Endothelial cell of umbilical vein (primary cell): Measurements from ENCODE around the gene COL21A1. TPM values are rescaled to one million over a fixed set of nuclear protein-coding genes. Genes with fewer than 3 reads are reported as not detected.

Experiments used
- BruUV-seq: library from RNA; stranded (reverse); fragments of 400-500 nt; replicated peaks from 2 replicates; lab custom pipeline; 2021; lab: Mats Ljungman, UMichigan
- CTCF ChIA-PET: fragments of 300-600, 350-600 bp; sonication (Branson Sonifier 250); formaldehyde crosslinking; loops from one replicate; lab custom pipeline; 2021; ENCODE audit warnings: antibody characterized with exemption, inconsistent platforms; lab: Charles Lee
- POLR2A ChIA-PET: fragments of 300-600, 350-600 bp; sonication (Branson Sonifier 250); formaldehyde crosslinking; loops from one replicate; lab custom pipeline; 2021; ENCODE audit warnings: antibody characterized with exemption, inconsistent platforms; lab: Charles Lee
- DNase-seq: peaks from one replicate; pipeline ENCODE4 v3.0.0-alpha.2; 2011; ENCODE audit warnings: low read depth, low spot score
- FAIRE-seq: peaks from 2 replicates; lab custom pipeline; 2011; peaks lifted over from hg19 to GRCh38; lab: Jason Lieb, UNC
- H2AFZ ChIP-seq: 2 replicates; pipeline ENCODE4 v1.6.0; 2012; ENCODE audit warnings: low read depth, low read length, control low read depth, inconsistent platforms
- H3K27ac ChIP-seq: 2 replicates; pipeline ENCODE4 v1.5.1; 2011; ENCODE audit warnings: low read depth, mild to moderate bottlenecking, control low read depth, low read length, moderate library complexity; ENCODE audit not compliant: insufficient read depth
- H3K27me3 ChIP-seq, 2 experiments: 2 replicates each; pipeline versions ENCODE4 v1.6.0 to v1.6.1; 2011; ENCODE audit warnings: low read length in 2 of 2, mixed read lengths in 1 of 2; ENCODE audit not compliant: control insufficient read depth in 2 of 2, insufficient read depth in 2 of 2
- H3K36me3 ChIP-seq, 2 experiments: 2 replicates in 1 of 2; 3 replicates in 1 of 2; pipeline ENCODE4 v1.5.1; 2011; ENCODE audit warnings: low read length in 2 of 2, mild to moderate bottlenecking in 1 of 2, moderate library complexity in 1 of 2; ENCODE audit not compliant: control insufficient read depth in 2 of 2, insufficient read depth in 2 of 2; ENCODE audit errors: extremely low read depth in 1 of 2
- H3K4me1 ChIP-seq: 3 replicates; pipeline ENCODE4 v1.5.1; 2011; ENCODE audit warnings: mild to moderate bottlenecking, low read length; ENCODE audit not compliant: control insufficient read depth, insufficient read depth; ENCODE audit errors: extremely low read depth
- H3K4me2 ChIP-seq: 2 replicates; pipeline ENCODE4 v1.6.1; 2011; ENCODE audit warnings: low read length, control low read depth, mixed read lengths; ENCODE audit not compliant: insufficient read depth
- H3K4me3 ChIP-seq, 3 experiments: fragments of 200-600 bp in 1 of 3; sonication (generic), shearing (Covaris generic) in 1 of 3; replicated peaks in 1 of 3; 2 replicates each; pipeline ENCODE4 v1.5.1; 2011 to 2016; ENCODE audit warnings: control low read depth in 3 of 3, low read length in 3 of 3, mild to moderate bottlenecking in 2 of 3, inconsistent platforms in 1 of 3, low read depth in 1 of 3, moderate library complexity in 1 of 3; ENCODE audit not compliant: insufficient read depth in 1 of 3
- H3K79me2 ChIP-seq: 2 replicates; pipeline ENCODE4 v1.6.0; 2012; ENCODE audit warnings: low read length, inconsistent platforms; ENCODE audit not compliant: control insufficient read depth, insufficient read depth
- H3K9ac ChIP-seq: replicated peaks from 2 replicates; pipeline ENCODE3; 2011; ENCODE audit warnings: low read length, control low read depth; ENCODE audit not compliant: insufficient read depth; ENCODE audit errors: extremely low read depth
- H3K9me1 ChIP-seq: replicated peaks from 3 replicates; pipeline ENCODE4 v1.6.0; 2011; ENCODE audit warnings: mild to moderate bottlenecking, low read length; ENCODE audit not compliant: control insufficient read depth, insufficient read depth; ENCODE audit errors: extremely low read depth
- H3K9me3 ChIP-seq: replicated peaks from 2 replicates; pipeline ENCODE4 v1.5.1; 2012; ENCODE audit warnings: low read length, inconsistent platforms; ENCODE audit not compliant: control insufficient read depth, insufficient read depth
- H4K20me1 ChIP-seq: replicated peaks from 2 replicates; pipeline ENCODE3; 2011; ENCODE audit warnings: mild to moderate bottlenecking, low read length; ENCODE audit not compliant: control insufficient read depth, insufficient read depth; ENCODE audit errors: extremely low read depth
- EZH2 ChIP-seq: IDR thresholded peaks from 2 replicates; pipeline ENCODE4 v1.6.1; 2012; ENCODE audit warnings: borderline replicate concordance, low read depth, mild to moderate bottlenecking, moderate library complexity, low read length, inconsistent platforms; ENCODE audit not compliant: severe bottlenecking
- FOS ChIP-seq: IDR thresholded peaks from 2 replicates; pipeline ENCODE4 v1.6.1; 2011; ENCODE audit warnings: mild to moderate bottlenecking, low read length, moderate library complexity, borderline replicate concordance; ENCODE audit not compliant: insufficient read depth
- GATA2 ChIP-seq: IDR thresholded peaks from 2 replicates; pipeline ENCODE4 v1.7.0; 2011; ENCODE audit warnings: low read depth, mild to moderate bottlenecking, moderate library complexity, mixed read lengths, low read length; ENCODE audit not compliant: insufficient read length, insufficient read depth
- JUN ChIP-seq: IDR thresholded peaks from 2 replicates; pipeline ENCODE4 v1.6.1; 2011; ENCODE audit warnings: borderline replicate concordance, low read depth; ENCODE audit not compliant: insufficient read length, insufficient read depth
- POLR2A ChIP-seq: IDR thresholded peaks from 2 replicates; pipeline ENCODE4 v1.6.1; 2012; ENCODE audit warnings: low read depth, mild to moderate bottlenecking, control low read depth, low read length
- POLR2AphosphoS5 ChIP-seq: IDR thresholded peaks from 2 replicates; pipeline ENCODE4 v1.6.1; 2012; ENCODE audit warnings: low read depth, mild to moderate bottlenecking, control low read depth, low read length, moderate library complexity; ENCODE audit not compliant: insufficient read depth
- dilution Hi-C: fragments of 300-500 bp; cut with MboI; formaldehyde crosslinking; loops from one replicate; pipeline ENCODE4 v1.15.0; 2019; ENCODE audit warnings: low sequenced_read_pairs; ENCODE audit not compliant: extremely low pct_ligation_motif_present
- intact Hi-C: fragments of 100-400 bp; cut with micrococcal nuclease; formaldehyde crosslinking; loops from one replicate; pipeline ENCODE4 v1.10.0; 2022
- polyA plus RNA-seq, 4 experiments: library from polyadenylated mRNA; depleted of rRNA in 3 of 4; stranded (reverse) in 3 of 4; unstranded in 1 of 4; fragments of >200 nt; gene quantifications; 2 replicates each; pipeline versions ENCODE4 v1.2.1 to v1.2.3, GENCODE V29; 2011 to 2012; ENCODE audit warnings: missing spikeins in 1 of 4
- total RNA-seq: library from RNA; stranded (reverse); gene quantifications from 2 replicates; pipeline ENCODE4 v1.2.3, GENCODE V29; 2021
- TF ChIP-seq, protein P1 (sequence below): IDR thresholded peaks from 2 replicates; pipeline ENCODE4 v1.6.1; 2011; ENCODE audit not compliant: insufficient read depth, insufficient read length
- TF ChIP-seq, protein P2 (sequence below), 2 donors: IDR thresholded peaks; 1 replicate in 1 of 2; 2 replicates in 1 of 2; pipeline ENCODE4 v1.5.1; 2011; ENCODE audit warnings: low read length in 2 of 2, mild to moderate bottlenecking in 2 of 2, moderate library complexity in 2 of 2, control low read depth in 1 of 2, inconsistent platforms in 1 of 2, low read depth in 1 of 2; ENCODE audit not compliant: insufficient read depth in 1 of 2; ENCODE audit errors: extremely low read depth in 1 of 2

Gene COL21A1
- total and polyA plus RNA-seq, 2 donors (not counting 3 experiments of a cell fraction or from before 2014, with no cell fraction given): 0.22 to 1.4 TPM

DNA sequence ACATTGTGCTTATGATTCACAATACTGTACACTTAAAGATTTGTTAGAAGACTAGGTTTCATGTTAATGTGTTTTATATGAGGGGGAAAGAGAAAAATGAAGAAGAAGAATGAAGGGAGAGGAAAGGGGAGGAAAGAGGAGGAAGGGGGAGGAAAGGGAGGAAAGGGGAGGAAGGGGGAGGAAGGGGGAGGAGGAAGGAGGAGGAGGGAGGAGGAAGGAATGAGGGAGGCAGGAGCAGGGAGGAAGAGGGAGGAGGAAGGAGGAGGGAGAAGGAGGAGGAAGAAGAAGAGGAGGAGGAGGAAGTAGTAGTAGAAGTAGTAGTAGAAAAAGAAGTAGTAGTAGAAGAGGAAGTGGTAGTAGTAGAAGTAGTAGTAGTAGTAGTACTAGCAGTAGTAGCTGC, 70.6 kb downstream of the COL21A1 start:
- Histone ChIP-seq H3K9ac (no peak overlapping the region), H3K4me3 (no peak overlapping the region), H3K4me2 (no peak overlapping the region), H2AFZ (no peak overlapping the region), H3K9me3 (no peaks in the 10 kb centered on the region), H3K4me1 (no peaks in the 10 kb centered on the region), H3K79me2 (no peaks in the 10 kb centered on the region), H3K9me1 (no peaks in the 10 kb centered on the region), H3K36me3 (no peaks in the 10 kb centered on the region), H3K27ac (no peak overlapping the region), H3K27me3 (no peaks in the 10 kb centered on the region), H4K20me1 (no peaks in the 10 kb centered on the region)
- no TSS peak for BruUV-seq
- dilution Hi-C loops: no loop called here
- FAIRE-seq (no peak), DNase-seq (no peak)
- TF ChIP-seq EZH2 (no peak), POLR2AphosphoS5 (no peak), POLR2A (no peak), JUN (no peak), FOS (no peak)
- TF ChIP-seq, protein P1, sequence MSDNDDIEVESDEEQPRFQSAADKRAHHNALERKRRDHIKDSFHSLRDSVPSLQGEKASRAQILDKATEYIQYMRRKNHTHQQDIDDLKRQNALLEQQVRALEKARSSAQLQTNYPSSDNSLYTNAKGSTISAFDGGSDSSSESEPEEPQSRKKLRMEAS: no peak
- ChIA-PET CTCF (no interaction called here), POLR2A (no interaction called here)
- intact Hi-C loops: no loop called here

DNA sequence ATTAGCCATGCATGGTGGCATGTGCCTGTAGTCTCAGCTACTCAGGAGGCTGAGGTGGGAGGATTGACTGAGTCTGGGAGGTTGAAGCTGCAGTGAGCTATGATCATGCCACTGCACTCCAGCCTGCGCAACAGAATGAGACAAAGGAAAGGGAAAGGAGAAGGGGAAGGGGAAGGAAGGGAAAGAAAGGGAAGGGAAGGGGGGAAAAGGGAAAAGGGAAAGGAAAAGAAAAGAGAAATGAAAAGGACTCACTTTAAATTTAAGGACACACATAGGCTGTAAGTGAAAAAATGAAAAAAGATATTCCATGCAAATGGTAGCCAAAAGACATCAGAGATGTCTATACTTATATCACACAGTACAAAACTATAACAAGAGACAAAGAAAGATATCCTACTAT, 74.2 kb downstream of the COL21A1 start:
- Histone ChIP-seq H3K4me3 (no peak overlapping the region), H3K27me3 (no peaks in the 10 kb centered on the region), H3K4me1 (no peaks in the 10 kb centered on the region), H3K36me3 (no peaks in the 10 kb centered on the region), H3K27ac (no peak overlapping the region), H3K9me3 (no peaks in the 10 kb centered on the region), H3K9ac (no peak overlapping the region), H3K9me1 (no peaks in the 10 kb centered on the region), H2AFZ (no peak overlapping the region), H3K79me2 (no peaks in the 10 kb centered on the region), H3K4me2 (no peak overlapping the region), H4K20me1 (no peaks in the 10 kb centered on the region)
- intact Hi-C loops: no loop called here
- BruUV-seq: no TSS peak
- POLR2A ChIA-PET: no interaction called here
- FAIRE-seq (no peak), DNase-seq (no peak)
- CTCF ChIA-PET: no interaction called here
- TF ChIP-seq FOS: no peak
- no peak for TF ChIP-seq GATA2
- TF ChIP-seq, protein P2, sequence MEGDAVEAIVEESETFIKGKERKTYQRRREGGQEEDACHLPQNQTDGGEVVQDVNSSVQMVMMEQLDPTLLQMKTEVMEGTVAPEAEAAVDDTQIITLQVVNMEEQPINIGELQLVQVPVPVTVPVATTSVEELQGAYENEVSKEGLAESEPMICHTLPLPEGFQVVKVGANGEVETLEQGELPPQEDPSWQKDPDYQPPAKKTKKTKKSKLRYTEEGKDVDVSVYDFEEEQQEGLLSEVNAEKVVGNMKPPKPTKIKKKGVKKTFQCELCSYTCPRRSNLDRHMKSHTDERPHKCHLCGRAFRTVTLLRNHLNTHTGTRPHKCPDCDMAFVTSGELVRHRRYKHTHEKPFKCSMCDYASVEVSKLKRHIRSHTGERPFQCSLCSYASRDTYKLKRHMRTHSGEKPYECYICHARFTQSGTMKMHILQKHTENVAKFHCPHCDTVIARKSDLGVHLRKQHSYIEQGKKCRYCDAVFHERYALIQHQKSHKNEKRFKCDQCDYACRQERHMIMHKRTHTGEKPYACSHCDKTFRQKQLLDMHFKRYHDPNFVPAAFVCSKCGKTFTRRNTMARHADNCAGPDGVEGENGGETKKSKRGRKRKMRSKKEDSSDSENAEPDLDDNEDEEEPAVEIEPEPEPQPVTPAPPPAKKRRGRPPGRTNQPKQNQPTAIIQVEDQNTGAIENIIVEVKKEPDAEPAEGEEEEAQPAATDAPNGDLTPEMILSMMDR (IDR thresholded peaks at IDR 0.05; ENCODE audit: extremely low read depth in 1 of 2, insufficient read depth in 1 of 2, low read depth in 1 of 2, low read length in 2 of 2): no peak
- no peak for TF ChIP-seq JUN
- no peak for TF ChIP-seq EZH2
- TF ChIP-seq, protein P1: no peak
- dilution Hi-C loops: no loop called here
